ENCODE results near the gene P2RY11.

The P2RY11 gene

GRCh38 chr19:10138879-10139795 is 27.6 kb downstream of the P2RY11 start:
- in situ Hi-C loops (cut with MboI; ENCODE audit: low sequenced_read_pairs), result no loop called here

- in situ Hi-C loops (cut with MboI; ENCODE audit: low sequenced_read_pairs), result no loop called here
Measured at GRCh38 chr19:10139952-10140351, 28.5 kb downstream of the P2RY11 start.

GRCh38 chr19:10141479-10141878 is 30.0 kb downstream of the P2RY11 start:
- in situ Hi-C loops (cut with MboI; ENCODE audit: low sequenced_read_pairs), result no loop called here

- in situ Hi-C loops (cut with MboI; ENCODE audit: low sequenced_read_pairs), result no loop called here
Measured at GRCh38 chr19:10141973-10142372, 30.5 kb downstream of the P2RY11 start.

GRCh38 chr19:10142701-10143375 is 31.3 kb downstream of the P2RY11 start:
- in situ Hi-C loops (cut with MboI; ENCODE audit: low sequenced_read_pairs), result no loop called here

- in situ Hi-C loops (cut with MboI; ENCODE audit: low sequenced_read_pairs), result no loop called here
Measured at GRCh38 chr19:10143681-10144080, 32.2 kb downstream of the P2RY11 start.

GRCh38 chr19:10144361-10144760 is 32.9 kb downstream of the P2RY11 start:
- in situ Hi-C loops (cut with MboI; ENCODE audit: low sequenced_read_pairs), result no loop called here

GRCh38 chr19:10145031-10145430 is 33.5 kb downstream of the P2RY11 start:
- in situ Hi-C loops (cut with MboI; ENCODE audit: low sequenced_read_pairs), result no loop called here

GRCh38 chr19:10146142-10146541 is 34.6 kb downstream of the P2RY11 start:
- in situ Hi-C loops (cut with MboI; ENCODE audit: low sequenced_read_pairs), result no loop called here

GRCh38 chr19:10149427-10149826 is 37.9 kb downstream of the P2RY11 start:
- in situ Hi-C loops (cut with MboI; ENCODE audit: low sequenced_read_pairs), result no loop called here

- in situ Hi-C loops (cut with MboI; ENCODE audit: low sequenced_read_pairs), result no loop called here
Measured at GRCh38 chr19:10151521-10151920, 40.0 kb downstream of the P2RY11 start.

GRCh38 chr19:10152100-10152499 is 40.6 kb downstream of the P2RY11 start:
- in situ Hi-C loops (cut with MboI; ENCODE audit: low sequenced_read_pairs), result no loop called here

- in situ Hi-C loops (cut with MboI; ENCODE audit: low sequenced_read_pairs), result no loop called here
Measured at GRCh38 chr19:10155839-10156238, 44.3 kb downstream of the P2RY11 start.

- in situ Hi-C loops (cut with MboI; ENCODE audit: low sequenced_read_pairs), result no loop called here
Measured at GRCh38 chr19:10158071-10158470, 46.6 kb downstream of the P2RY11 start.

- in situ Hi-C loops (cut with MboI; ENCODE audit: low sequenced_read_pairs), result no loop called here
Measured at GRCh38 chr19:10158485-10158884, 47.0 kb downstream of the P2RY11 start.

- in situ Hi-C loops (cut with MboI; ENCODE audit: low sequenced_read_pairs), result no loop called here
Measured at GRCh38 chr19:10159610-10160009, 48.1 kb downstream of the P2RY11 start.

GRCh38 chr19:10163536-10163935 is 52.0 kb downstream of the P2RY11 start:
- in situ Hi-C loops (cut with MboI; ENCODE audit: low sequenced_read_pairs), result no loop called here

Data from hTERT RPE-1 (cell line).